Stimulated activated naive CD4-positive, alpha-beta T cell (primary cell): ENCODE results near the gene CLPTM1.
"Not testable (repeated sequence)": the region's sequence is repeated elsewhere in the genome, so short reads cannot be mapped to it uniquely, and the experiment has no call there.

Source experiments
- DNase-seq, 6 experiments: peaks; one replicate each; lab custom pipeline; 2025; lab: John Stamatoyannopoulos, UW

The CLPTM1 gene

GRCh38 chr19:44943801-44944249 is 11.4 kb upstream of the CLPTM1 start:
- no peak for DNase-seq

- no peak for DNase-seq
These were observed 8.1 kb upstream of the CLPTM1 start for GRCh38 chr19:44947041-44947581.

DNA sequence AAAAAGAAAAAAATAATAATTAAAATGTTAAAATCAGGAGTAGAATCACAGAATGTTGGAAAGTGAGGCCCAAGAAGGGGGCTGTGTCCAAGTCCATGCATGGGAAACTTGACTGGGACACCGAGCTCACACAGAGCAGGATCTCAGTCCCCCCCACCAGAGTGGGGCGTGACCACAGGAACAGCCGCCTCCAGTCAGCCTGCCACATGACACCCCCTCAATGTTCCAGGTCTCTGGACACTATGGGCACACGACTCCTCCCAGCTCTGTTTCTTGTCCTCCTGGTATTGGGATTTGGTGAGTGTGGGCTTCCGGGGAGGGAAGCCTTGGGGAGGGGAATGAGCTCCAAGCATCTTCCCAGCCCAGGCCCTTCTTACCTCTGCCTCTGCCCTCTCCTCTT is 6.9 kb upstream of the CLPTM1 start:
- DNase-seq, result no peak

DNA sequence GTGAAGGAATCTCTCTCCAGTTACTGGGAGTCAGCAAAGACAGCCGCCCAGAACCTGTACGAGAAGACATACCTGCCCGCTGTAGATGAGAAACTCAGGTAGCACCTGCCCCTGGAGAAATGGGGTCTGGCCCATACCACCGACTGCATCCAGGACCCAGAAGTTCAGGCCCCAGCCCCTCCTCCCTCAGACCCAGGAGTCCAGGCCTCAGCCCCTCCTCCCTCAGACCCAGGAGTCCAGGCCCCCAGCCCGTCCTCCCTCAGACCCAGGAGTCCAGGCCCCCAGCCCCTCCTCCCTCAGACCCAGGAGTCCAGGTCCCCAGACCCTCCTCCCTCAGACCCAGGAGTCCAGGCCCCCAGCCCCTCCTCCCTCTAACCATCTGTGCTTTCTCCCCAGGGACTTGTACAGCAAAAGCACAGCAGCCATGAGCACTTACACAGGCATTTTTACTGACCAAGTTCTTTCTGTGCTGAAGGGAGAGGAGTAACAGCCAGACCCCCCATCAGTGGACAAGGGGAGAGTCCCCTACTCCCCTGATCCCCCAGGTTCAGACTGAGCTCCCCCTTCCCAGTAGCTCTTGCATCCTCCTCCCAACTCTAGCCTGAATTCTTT is 6.3 kb upstream of the CLPTM1 start:
- no peak for DNase-seq

DNA sequence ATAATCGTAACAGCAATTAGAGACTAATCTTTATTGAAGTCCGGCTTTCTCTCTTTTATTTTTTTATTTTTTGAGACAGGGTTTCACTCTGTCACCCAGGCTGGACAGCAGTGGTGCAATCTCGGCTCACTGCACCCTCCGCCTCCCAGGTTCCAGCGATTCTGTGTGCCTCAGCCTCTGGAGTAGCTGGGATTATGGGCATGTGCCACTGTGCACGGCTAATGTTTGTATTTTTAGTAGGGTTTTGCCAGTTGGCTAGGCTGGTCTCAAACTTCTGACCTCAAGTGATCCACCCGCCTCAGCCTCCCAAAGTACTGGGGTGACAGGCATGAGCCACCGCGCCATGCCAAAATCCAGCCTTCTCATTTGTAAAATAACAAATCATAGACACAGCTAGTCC is 5.6 kb upstream of the CLPTM1 start:
- DNase-seq, result no peak

GRCh38 chr19:44951179-44952159 is 3.7 kb upstream of the CLPTM1 start:
- peak; percentile 27 to 84 (median 54) for DNase-seq

DNA sequence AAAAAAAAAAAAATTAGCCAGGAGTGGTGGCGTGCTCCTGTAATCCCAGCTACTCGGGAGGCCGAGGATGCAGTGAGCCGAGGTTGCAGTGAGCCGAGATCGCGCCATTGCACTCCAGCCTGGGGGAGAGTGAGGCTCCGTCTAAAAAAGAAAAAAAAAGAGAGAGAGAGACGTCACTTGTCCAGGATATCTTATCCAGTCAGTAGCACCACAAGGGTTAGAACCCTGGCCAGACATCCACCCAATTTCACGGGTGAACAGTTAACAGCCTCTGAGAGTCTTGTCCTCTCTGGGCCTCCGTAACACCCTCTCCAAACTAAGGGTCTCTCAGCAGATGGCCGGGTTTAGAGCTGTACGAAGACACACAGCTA is 917 bp upstream of the CLPTM1 start:
- DNase-seq, result no peak

DNA sequence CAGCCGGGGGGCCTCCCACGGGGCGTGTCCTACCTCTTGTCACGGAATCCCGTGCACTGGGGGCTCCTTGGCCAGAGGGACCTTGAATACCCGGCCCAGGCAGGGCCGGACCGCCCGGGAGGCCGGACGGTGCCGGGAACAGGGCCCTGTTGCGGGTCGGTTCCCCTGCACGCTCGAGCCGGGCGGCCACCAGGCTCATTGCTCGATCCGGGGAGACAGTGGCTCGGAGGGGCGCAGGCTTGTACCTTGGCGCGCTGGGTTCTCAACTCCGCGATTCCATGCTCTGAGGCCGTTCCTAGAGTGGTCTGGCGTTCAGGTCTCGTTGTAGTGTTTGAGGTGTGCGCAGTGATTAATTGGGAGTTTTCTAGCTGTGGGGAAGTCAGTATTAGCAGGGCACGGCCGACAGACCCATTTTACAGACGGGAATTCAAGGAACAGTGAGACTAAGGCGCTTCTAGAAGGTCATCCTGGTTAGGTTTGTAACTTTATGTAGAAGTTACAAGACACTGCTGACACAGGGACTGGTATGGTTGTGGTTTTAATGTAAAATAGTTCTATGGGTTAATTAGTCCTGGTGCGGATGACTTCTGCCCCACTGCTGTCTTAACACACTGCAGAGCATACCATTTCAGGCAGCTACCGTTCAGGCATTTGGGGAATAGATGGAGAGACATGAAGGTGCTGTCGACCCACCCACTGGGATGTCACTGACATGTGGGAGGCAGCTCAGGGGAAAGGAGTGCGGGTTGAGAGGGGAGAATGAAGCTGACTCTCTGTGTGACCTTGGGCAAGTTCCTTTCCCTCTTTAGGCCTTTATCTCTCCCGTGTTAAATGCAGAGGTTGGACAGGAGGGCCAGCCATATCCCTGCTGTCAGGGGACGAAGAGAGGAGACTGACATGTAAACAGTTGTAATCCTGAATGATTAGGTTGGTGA is 592 bp downstream of the CLPTM1 start:
- DNase-seq, result no peak

DNA sequence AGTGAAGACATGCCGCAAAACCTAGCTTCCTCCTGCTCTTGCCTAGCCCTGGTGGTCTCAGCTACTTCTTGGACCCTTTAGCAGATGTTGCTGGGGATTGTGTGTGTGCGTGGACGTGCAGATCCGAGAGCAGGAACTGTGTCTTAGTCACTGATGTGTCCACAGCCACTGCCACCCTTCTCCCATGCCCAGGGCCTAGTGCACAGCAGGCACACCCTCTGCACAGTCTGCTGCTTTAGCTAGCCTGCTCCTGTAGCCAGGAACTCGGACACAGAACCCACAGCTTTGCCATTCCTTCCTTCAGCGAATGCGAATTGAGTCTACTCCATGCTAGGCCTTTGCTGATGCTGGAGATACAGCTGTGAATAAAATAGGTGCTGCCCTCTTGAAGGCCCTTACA is 2.3 kb downstream of the CLPTM1 start:
- DNase-seq, result no peak

DNA sequence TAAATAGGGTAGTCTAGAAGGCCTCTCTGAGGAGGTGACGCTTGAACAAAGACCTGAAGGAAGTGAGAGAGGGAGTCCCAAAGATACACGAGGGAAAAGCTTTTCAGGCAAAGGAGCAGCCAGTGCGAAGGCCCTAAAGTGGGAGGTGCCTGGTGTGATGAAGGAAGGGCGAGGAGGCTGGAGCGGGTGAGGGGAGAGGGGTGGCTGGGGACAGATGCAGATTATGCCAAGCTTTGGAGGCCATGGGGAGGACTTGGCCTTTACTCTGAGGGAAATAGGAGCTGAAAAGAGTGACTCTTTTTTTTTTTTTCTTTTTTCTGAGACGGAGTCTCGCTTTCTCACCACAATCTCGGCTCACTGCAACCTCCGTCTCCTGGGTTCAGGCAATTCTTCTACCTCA is 2.9 kb downstream of the CLPTM1 start:
- DNase-seq, result no peak

DNA sequence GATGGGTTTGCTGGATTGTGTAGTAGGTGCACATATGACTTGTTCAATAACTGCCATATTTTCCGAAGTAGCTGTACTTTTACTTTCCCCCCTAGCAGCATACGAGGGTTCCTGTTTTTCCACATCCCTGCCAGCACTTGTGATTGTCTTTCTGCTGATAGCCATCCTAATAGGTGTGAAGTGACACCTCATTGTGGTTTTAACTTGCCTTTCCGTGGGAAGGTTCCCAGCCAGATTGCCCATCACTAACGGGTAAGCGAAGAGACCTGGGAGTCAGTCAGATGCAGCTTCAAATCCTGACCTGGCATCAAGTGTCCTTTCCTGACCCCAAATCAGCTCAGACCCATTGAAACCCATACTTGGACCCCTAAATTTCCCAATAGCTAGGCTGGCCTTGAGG is 4.5 kb downstream of the CLPTM1 start:
- no peak for DNase-seq

DNA sequence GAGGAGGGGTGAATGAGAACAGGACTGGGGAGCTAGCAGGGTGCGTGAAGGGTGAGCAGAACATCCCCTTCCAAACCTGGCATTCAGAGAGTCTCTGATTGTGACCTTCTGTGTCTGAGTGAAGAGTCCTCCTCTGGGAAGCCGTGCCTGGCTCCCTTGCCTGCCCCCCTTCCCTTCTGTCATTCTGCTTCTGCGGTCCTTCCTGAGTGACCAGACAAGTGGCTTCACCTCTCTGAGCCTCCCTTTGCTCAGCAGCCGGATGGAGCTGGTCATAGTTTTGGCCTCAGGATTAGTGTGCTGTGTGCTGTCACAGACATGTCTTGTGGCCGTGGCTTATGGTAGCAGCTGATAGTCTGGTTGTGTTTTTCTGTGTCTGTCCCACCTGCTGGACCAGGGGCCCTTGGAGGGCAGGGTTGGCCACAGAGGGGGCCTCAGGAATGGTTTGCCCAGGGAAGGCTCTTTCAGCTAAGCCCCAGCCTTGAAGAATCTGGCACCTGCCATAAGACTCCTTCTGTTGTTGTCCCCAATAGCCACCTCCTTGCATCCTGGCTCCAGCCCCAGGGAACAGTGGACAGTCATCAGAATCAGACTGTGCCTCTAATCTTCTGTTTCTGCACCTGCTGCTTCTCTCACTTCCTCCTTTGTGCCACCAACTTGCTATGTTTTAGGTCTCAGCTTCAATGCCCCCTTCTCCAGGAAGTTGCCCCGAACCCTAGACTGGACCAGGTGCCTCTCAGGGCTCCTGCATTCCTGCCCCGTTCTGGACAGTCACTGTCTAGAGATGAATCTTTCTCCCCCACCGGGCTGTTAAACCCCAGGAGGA is 5.9 kb downstream of the CLPTM1 start:
- no peak for DNase-seq

GRCh38 chr19:44961821-44962220 is 6.6 kb downstream of the CLPTM1 start:
- DNase-seq, result no peak

GRCh38 chr19:44968118-44968517 is 12.9 kb downstream of the CLPTM1 start:
- DNase-seq, result no peak

GRCh38 chr19:44968670-44969069 is 13.5 kb downstream of the CLPTM1 start:
- DNase-seq, result no peak

DNA sequence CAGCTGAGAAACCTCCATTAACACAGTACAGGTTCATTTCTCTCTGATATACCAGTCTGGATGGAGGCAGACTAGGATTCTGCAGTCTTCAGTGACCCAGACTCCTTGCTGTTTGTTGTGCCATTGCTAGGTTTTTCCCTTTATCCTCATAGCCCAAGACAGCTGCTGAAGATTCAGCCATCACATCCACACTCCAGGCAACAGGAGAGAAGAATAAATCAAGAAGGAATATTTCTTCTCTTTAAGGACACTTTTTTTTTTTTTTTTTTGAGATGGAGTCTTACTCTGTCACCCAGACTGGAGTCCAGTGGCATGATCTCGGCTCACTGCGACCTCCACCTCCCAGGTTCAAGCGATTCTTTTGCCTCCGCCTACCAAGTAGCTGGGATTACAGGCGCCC is 14.3 kb downstream of the CLPTM1 start:
- no peak for DNase-seq

- DNase-seq, result not testable (repeated sequence)
These were observed 16.3 kb downstream of the CLPTM1 start for GRCh38 chr19:44971451-44971850.

GRCh38 chr19:44972802-44973201 is 17.6 kb downstream of the CLPTM1 start:
- DNase-seq, result no peak

DNA sequence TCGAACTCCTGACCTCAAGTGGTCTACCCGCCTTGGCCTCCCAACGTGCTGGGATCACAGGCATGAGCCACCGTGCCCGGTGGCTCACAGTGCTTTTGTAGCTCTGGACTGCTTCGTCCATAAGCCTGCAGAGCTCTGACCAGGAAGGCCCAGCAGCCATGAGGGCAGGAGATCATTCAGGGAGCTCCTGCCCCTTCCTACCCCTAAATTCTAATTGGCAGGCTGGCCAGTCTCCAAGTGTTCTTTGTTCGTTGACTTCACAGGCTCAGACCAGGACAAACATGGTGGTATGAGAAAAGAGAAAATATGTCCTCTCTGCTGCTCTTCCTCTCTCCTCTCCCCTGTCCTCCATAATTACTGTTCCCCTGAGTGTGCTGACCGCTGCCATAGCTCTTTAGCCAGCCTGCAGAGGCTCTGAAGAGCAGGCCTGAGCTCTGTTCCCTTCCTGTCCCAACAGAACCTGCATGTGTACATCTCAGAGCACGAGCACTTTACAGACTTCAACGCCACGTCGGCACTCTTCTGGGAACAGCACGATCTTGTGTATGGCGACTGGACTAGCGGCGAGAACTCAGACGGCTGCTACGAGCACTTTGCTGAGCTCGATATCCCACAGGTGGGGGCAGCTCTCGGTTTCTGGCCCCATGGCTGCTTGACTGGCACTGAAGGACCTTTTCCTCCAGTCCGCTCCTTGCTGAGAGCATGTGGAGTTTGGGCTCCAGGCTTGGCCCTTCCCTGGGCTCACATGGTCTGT is 19.0 kb downstream of the CLPTM1 start:
- DNase-seq, result no peak

GRCh38 chr19:44974857-44975256 is 19.7 kb downstream of the CLPTM1 start:
- no peak for DNase-seq
